ENCODE data around the gene ANO4. TPM values are rescaled to one million over a fixed set of nuclear protein-coding genes. Genes with fewer than 3 reads are reported as not detected.
"Not testable (repeated sequence)": the region's sequence is repeated elsewhere in the genome, so short reads cannot be mapped to it uniquely, and the experiment has no call there.

ANO4 gene
- polyA plus RNA-seq, 1 donor (not counting 4 experiments of a cell fraction or from before 2014, with no cell fraction given), result 18.1 TPM

DNA sequence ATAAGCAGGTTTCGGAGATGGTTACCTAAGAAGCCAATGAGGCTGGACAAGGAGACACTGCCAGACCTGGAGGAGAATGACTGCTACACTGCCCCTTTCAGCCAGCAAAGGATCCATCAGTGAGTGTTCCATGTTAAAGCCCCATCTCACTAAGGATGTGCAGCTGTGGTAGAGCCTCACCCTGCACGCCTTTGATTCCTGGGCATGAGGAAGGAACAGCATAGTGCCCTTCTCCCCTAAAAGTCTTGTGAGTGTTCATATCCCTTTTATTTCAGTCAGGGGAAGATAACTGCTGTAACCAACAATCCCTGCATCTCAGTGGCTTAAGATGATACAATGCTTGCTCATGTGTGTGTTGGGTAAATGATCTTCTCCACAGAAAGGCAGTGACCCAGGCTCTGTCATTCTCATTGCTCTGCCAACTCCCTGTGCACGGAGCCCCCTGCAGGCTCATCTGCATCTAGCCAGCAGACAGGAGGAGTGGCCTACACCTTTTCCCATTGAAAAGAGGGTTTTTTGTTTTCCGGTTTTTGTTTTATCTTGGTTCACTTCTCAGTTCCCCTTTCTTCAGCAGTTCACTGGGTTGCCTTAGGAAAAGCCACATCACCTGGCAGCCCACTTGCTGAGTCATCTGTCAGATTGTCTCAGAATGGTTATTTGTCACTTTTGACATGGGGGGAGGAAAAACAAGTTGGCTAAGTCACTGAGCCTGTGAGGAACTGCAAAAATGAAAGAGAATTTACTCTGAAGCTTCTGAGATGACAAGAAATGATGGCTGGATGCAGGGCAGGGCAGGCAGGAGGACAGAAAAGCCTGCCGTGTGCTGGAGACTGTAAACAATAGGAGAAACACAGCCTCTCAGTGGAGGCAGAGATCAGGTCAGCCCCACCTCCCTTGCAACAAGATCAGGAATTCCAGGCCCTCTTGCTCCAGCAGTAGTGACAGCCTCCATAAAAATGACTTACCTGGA is 193.3 kb downstream of the ANO4 start:
- Histone ChIP-seq H3K4me2 (ENCODE audit: control insufficient read depth, extremely low read depth, insufficient read depth, low read depth, low read length) (no peak overlapping the region), H3K79me2 (ENCODE audit: control insufficient read depth, insufficient read depth, low read length) (no peaks in the 10 kb centered on the region), H3K27me3 (ENCODE audit: control insufficient read depth, extremely low read depth, insufficient read depth, low read length) (no peaks in the 10 kb centered on the region), H3K9me1 (ENCODE audit: control insufficient read depth, extremely low read depth, insufficient read depth, low read length) (no peaks in the 10 kb centered on the region), H3K9me3 (ENCODE audit: control insufficient read depth, low read depth, low read length) (no peaks in the 10 kb centered on the region), H3K4me1 (ENCODE audit: control insufficient read depth, extremely low read depth, insufficient read depth, low read length) (peaks cover 9% of the 10 kb centered on the region), H3K27ac (ENCODE audit: control insufficient read depth, insufficient read depth, low read length) (no peak overlapping the region), H3K4me3 (ENCODE audit: control insufficient read depth in 2 of 3, extremely low read depth in 1 of 3, insufficient read depth in 2 of 3, low read depth in 1 of 3, low read length in 3 of 3) (no peak overlapping the region), H4K20me1 (ENCODE audit: control insufficient read depth, extremely low read depth, insufficient read depth, low read length) (no peaks in the 10 kb centered on the region), H2AFZ (ENCODE audit: control insufficient read depth, low read length) (no peak overlapping the region), H3K9ac (ENCODE audit: control insufficient read depth, extremely low read depth, insufficient read depth, low read length) (no peak overlapping the region), H3K36me3 (ENCODE audit: control insufficient read depth in 2 of 2, extremely low read depth in 1 of 2, insufficient read depth in 2 of 2, low read length in 2 of 2) (peaks cover 0 to 2% of the 10 kb centered on the region in 2 experiments)
- FAIRE-seq (peak; percentile 76), DNase-seq (ENCODE audit: low read depth, low spot score) (no peak)
- dilution Hi-C loops (cut with MboI; ENCODE audit: extremely low pct_ligation_motif_present, low sequenced_read_pairs), result no loop called here
- no peak for TF ChIP-seq EZH2 (IDR thresholded peaks at IDR 0.05; ENCODE audit: low read length)
- TF ChIP-seq, protein P1, sequence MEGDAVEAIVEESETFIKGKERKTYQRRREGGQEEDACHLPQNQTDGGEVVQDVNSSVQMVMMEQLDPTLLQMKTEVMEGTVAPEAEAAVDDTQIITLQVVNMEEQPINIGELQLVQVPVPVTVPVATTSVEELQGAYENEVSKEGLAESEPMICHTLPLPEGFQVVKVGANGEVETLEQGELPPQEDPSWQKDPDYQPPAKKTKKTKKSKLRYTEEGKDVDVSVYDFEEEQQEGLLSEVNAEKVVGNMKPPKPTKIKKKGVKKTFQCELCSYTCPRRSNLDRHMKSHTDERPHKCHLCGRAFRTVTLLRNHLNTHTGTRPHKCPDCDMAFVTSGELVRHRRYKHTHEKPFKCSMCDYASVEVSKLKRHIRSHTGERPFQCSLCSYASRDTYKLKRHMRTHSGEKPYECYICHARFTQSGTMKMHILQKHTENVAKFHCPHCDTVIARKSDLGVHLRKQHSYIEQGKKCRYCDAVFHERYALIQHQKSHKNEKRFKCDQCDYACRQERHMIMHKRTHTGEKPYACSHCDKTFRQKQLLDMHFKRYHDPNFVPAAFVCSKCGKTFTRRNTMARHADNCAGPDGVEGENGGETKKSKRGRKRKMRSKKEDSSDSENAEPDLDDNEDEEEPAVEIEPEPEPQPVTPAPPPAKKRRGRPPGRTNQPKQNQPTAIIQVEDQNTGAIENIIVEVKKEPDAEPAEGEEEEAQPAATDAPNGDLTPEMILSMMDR (optimal IDR thresholded peaks at IDR 0.05 in 1 of 3, IDR thresholded peaks at IDR 0.05 in 1 of 3, conservative IDR thresholded peaks at IDR 0.05 in 1 of 3; ENCODE audit: extremely low read depth in 1 of 3, insufficient read depth in 2 of 3, low read length in 3 of 3), result peak; percentile 58 to 68 (median 64)

DNA sequence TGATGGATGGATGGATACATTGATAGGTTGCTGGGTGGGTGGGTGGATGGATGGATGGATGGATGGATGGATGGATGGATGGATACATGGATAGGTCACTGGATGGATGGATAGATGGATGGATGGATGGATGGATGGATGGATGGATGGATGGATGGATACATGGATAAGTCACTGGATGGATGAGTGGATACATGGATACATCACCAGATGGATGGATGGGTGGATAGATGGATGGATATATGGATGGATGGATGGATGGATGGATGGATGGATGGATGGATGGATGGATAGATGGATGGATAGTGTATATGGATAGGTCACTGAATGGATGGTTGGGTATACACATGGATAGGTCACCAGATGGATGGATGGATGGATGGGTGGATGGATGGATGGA is 194.9 kb downstream of the ANO4 start:
- H3K9me3 ChIP-seq (ENCODE audit: control insufficient read depth, low read depth, low read length); H3K9me1 ChIP-seq (ENCODE audit: control insufficient read depth, extremely low read depth, insufficient read depth, low read length); dilution Hi-C loops (cut with MboI; ENCODE audit: extremely low pct_ligation_motif_present, low sequenced_read_pairs); H3K79me2 ChIP-seq (ENCODE audit: control insufficient read depth, insufficient read depth, low read length); H2AFZ ChIP-seq (ENCODE audit: control insufficient read depth, low read length); H3K9ac ChIP-seq (ENCODE audit: control insufficient read depth, extremely low read depth, insufficient read depth, low read length); FAIRE-seq; H3K4me3 ChIP-seq (ENCODE audit: control insufficient read depth in 2 of 3, extremely low read depth in 1 of 3, insufficient read depth in 2 of 3, low read depth in 1 of 3, low read length in 3 of 3); H3K27me3 ChIP-seq (ENCODE audit: control insufficient read depth, extremely low read depth, insufficient read depth, low read length); H3K27ac ChIP-seq (ENCODE audit: control insufficient read depth, insufficient read depth, low read length); H4K20me1 ChIP-seq (ENCODE audit: control insufficient read depth, extremely low read depth, insufficient read depth, low read length); H3K36me3 ChIP-seq (ENCODE audit: control insufficient read depth in 2 of 2, extremely low read depth in 1 of 2, insufficient read depth in 2 of 2, low read length in 2 of 2); DNase-seq (ENCODE audit: low read depth, low spot score); H3K4me1 ChIP-seq (ENCODE audit: control insufficient read depth, extremely low read depth, insufficient read depth, low read length); H3K4me2 ChIP-seq (ENCODE audit: control insufficient read depth, extremely low read depth, insufficient read depth, low read depth, low read length): not testable (repeated sequence)

Data from keratinocyte (primary cell).